NCI-H524 treated with DMSO at 0.1 percent for 48 hours (cell line): ENCODE measurements around the gene CKAP4.

ENCODE experiments used
- DNase-seq: peaks from one replicate; lab custom pipeline; 2025; lab: John Stamatoyannopoulos, UW

The CKAP4 gene

GRCh38 chr12:106274012-106274411 lies 26.2 kb upstream of the CKAP4 start:
- DNase-seq = no peak

DNA sequence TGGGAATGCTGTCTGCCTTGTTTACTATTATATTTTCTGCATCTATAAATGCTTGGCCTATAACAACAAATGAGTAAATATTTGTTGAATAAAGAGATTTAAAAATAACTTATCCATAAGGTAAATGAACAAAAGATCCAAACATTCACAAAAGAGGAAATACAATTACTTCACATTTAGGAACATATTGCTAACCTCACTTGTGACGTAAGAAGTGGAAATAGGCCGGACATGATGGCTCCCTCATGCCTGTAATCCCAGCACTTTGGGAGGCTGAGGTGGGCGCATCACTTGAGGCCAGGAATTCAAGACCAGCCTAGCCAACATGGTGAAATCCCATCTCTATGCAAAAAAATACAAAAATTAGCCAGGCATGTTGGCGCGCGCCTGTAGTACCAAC lies 25.7 kb upstream of the CKAP4 start:
- no peak for DNase-seq

- DNase-seq = no peak
These were observed 24.0 kb upstream of the CKAP4 start for GRCh38 chr12:106271575-106272505.

- DNase-seq = no peak
These were observed 21.4 kb upstream of the CKAP4 start for GRCh38 chr12:106269150-106269771.

- no peak for DNase-seq
These were observed 19.7 kb upstream of the CKAP4 start for GRCh38 chr12:106267535-106267934.

DNA sequence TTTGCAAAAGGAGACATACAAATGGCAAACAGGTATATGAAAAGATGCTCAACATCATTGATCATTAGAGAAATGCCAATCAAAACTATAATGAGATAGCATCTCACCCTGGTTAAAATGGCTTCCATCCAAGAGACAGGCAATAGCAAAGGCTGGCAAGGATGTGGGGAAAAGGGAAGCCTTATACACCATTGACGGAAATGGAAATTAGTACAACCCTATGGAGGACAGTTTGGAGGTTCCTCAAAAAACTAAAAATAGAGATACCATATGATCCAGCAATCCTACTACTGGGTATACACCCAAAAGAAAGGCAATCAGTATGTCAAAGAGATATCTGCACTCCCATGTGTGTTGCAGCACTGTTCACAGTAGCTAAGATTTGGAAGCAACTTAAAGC lies 17.3 kb upstream of the CKAP4 start:
- DNase-seq = no peak

- DNase-seq = no peak
These were observed 11.1 kb upstream of the CKAP4 start for GRCh38 chr12:106258935-106259334.

DNA sequence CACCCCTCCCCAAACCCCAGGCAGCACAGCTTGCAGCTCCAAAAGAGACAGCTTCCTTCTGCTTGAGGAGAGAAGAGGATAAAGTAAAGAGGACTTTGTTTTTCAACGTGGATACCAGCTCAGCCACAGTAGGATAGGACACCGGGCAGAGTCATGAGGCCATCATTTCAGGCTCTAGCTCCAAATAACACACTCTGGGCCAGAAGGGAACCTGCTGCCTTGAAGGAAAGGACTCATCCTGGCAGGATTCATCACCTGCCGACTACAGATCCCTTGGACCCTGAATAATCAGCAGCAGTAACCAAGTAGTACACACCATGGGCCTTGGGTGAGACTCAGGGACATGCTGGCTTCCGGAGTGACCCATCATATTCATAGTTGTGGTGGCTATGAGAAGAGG lies 10.4 kb upstream of the CKAP4 start:
- DNase-seq = no peak

GRCh38 chr12:106256524-106256923 lies 8.7 kb upstream of the CKAP4 start:
- DNase-seq = no peak

DNA sequence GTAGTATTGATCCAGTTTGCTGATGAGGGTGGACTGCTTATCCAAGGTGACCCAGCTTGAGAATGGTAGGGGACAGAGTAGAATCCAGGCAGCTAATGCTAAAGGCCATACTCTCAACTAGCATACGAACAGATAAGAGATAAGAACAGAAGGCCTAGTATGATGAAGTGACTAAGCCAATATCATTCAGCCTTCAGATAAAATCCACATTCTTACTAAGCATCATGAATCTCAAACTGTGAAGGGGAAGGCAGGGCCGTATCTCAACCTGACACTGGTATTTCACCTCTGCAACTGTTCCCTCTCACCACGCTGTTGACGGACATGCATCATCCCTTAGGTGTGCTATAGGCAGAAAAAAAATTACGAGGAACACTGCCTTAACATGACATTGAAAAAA lies 8.1 kb upstream of the CKAP4 start:
- DNase-seq = no peak

- DNase-seq = no peak
These were observed 7.7 kb upstream of the CKAP4 start for GRCh38 chr12:106255493-106255892.

DNA sequence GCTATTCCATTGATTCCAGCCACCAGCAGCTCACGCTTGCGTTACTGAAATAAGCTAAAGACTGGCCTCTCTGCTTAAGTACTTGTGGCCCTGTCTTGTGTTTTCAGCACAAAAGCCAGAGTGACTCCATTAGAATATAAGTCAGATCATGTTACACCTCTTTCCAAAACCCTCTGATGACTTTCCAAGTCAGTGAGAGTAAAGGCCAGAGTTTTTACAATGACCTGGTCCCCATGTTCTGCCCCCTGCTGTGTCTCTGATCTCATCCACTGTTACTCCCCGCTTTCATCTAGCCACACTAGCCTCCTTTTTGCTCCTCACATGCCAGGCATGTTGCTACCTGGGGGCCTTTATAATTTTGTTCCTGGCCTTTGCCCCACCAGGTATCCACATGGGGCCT lies 6.9 kb upstream of the CKAP4 start:
- no peak for DNase-seq

GRCh38 chr12:106251631-106252455 lies 4.0 kb upstream of the CKAP4 start:
- DNase-seq = no peak

- DNase-seq = no peak
These were observed 1.8 kb upstream of the CKAP4 start for GRCh38 chr12:106249411-106250135.

DNA sequence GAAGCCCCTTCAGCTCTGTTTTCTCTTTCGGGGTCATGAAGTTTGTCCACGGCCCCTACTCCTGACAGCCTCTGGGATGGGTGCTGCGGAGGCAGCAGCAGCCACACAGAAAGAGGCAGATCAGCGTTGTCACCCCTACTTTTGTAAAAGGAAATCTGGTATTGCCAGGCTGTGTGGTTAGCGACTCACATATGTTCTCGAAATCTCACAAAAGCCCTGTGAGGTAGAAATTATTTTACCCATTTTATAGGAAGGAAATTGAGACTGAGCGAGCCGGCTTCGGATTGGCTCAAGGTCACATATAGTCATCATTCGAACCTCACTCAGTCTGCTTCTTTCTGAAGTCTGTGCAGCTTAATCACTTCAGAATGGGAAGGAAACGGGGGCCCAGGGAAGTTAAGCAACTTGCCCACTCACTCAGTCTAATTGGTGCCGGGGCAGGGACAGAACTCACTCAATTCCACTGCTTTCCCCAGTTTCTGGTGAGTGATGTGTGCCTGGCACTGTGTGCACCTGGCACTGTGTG lies 1.1 kb upstream of the CKAP4 start:
- DNase-seq = no peak

- DNase-seq = no peak
These were observed 559 bp upstream of the CKAP4 start for GRCh38 chr12:106248312-106248845.

DNA sequence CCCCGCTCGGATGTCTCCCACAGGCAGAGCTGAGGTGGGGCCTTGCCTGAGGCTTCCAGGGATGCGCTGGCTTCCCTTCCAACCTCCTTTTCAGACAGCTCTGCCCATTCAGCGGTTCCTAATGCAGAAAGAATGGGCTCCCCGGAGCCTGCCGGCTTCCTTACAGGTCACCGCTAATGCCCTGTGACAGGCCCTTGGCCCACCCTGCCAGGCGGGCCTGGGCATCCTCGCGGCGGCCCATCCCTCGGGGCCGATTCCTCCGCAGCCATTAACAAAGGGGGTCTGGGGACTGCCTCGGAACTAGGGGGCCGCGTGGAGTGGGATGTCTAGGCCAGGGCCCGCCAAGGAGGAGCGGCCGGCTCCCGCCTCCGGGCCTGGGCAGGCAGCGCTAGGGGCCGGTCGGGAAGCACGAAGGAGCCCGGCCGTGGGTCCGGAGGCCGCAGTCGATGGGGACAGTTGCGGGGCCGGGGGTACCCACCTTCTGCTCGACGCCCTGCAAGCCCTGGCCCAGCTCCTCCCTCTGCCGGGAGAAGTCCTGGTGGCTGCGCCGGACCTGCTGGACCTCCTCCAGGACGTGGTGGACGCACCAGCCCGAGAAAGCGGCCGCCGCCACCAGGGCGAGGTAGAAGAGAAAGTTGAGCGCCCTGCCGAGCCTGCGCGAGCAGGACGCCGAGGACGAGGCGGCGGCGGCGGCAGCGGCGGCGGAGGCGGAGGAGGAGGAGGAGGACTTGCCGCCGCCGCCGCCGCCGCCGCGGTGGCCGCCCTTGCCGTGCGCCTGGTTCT lies 738 bp downstream of the CKAP4 start:
- DNase-seq = no peak

GRCh38 chr12:106245767-106246166 lies 2.1 kb downstream of the CKAP4 start:
- DNase-seq = no peak

DNA sequence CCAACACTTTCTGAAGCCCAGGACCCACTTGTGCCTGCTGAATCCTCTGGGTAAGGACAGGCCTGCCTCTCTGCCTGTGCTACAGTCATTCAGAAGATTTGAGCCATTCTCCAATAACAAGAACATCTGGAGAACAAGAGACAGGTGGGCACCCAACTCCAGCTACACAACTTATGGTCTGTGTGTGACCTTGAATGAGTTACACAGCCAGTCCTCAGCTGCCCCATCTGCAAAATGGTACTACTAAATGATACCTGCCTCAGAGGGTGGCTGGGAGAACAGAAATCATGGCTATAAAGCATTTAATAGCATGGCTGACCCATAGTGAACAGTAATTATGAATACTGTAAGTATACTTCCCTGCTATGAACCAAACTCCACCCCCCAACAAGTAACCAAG lies 4.2 kb downstream of the CKAP4 start:
- no peak for DNase-seq

DNA sequence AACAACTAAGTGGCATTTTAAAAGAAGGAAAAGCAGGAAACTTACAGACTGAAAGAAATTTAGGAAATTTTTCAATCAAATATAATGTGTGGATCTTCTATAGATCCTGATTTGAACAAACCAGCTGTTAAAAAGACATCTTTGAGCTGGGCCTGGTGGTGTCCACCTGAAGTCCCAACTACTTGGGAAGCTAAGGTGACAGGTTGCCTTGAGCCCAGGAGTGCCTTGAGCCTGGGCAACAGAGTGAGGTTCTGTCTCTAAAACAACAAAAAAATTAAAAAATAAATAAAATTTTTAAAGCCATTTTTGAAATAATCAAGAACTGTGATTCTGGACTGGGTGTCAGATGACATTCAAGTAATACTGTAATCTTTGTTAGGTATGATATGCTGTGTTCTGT lies 7.0 kb downstream of the CKAP4 start:
- DNase-seq = no peak

GRCh38 chr12:106239951-106240335 lies 7.9 kb downstream of the CKAP4 start:
- no peak for DNase-seq
